ENCODE results near the gene GK. TPM values are rescaled to one million over a fixed set of nuclear protein-coding genes. Genes with fewer than 3 reads are reported as not detected.

The GK gene
- polyA plus RNA-seq, 1 donor (not counting 4 experiments of a cell fraction or from before 2014, with no cell fraction given), result 2.0 TPM

DNA sequence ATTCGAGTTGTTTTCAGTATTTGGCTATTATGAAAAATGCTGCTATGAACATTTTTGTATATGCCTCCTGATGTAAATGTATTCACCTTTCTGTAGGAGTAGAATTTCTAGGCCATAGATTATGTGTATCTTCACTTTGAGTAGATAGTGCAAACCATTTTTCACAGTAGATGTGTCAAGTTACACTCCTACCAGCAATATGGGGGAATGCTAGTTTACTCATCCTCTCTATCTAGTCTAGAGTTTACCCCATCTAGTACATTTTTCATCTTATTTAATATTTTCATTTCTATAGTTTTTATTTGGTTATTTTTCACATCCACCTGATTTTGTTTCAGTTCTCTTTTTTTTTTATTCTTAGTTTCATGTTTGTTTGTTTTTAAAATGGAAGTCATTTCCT, 59.0 kb downstream of the GK start:
- H3K9me1 ChIP-seq (ENCODE audit: control insufficient read depth, extremely low read depth, insufficient read depth, low read length), result no peaks in the 10 kb centered on the region
- no peak for FAIRE-seq

DNA sequence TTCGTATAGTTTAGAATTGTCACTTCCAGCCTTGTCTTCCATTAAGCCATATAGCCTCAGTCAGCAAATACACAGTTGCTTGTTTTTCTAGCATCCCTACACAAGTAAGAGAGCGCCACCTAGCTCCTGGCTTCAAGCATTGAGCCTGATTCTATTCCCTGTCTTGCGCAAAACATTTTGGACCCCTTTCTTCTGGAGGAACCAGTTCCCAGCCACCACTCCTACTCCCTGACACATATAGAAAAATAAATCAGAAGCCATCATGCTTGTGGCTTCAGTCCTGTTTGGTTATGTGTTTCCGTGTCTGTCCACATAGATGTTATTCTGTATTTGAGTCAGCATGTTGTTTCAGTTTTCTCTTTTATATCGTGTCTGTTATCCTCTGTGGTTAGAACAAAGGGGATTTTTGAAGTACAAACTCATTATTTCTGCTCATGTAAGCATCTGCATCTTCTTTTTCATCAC, 59.9 kb downstream of the GK start:
- no peaks in the 10 kb centered on the region for H3K4me1 ChIP-seq (ENCODE audit: control insufficient read depth, extremely low read depth, insufficient read depth, low read length)
- H3K27me3 ChIP-seq (ENCODE audit: control insufficient read depth, extremely low read depth, insufficient read depth, low read length), result no peaks in the 10 kb centered on the region
- DNase-seq (ENCODE audit: low read depth, low spot score) (no peak), FAIRE-seq (no peak)
- H3K36me3 ChIP-seq (ENCODE audit: control insufficient read depth in 2 of 2, extremely low read depth in 1 of 2, insufficient read depth in 2 of 2, low read length in 2 of 2), result no peaks in the 10 kb centered on the region
- no peak overlapping the region for H2AFZ ChIP-seq (ENCODE audit: control insufficient read depth, low read length)
- no peaks in the 10 kb centered on the region for H3K79me2 ChIP-seq (ENCODE audit: control insufficient read depth, insufficient read depth, low read length)
- no peak overlapping the region for H3K9ac ChIP-seq (ENCODE audit: control insufficient read depth, extremely low read depth, insufficient read depth, low read length)
- no peaks in the 10 kb centered on the region for H3K9me1 ChIP-seq (ENCODE audit: control insufficient read depth, extremely low read depth, insufficient read depth, low read length)
- no peak overlapping the region for H3K4me3 ChIP-seq (ENCODE audit: control insufficient read depth in 2 of 3, extremely low read depth in 1 of 3, insufficient read depth in 2 of 3, low read depth in 1 of 3, low read length in 3 of 3)
- no peak overlapping the region for H3K27ac ChIP-seq (ENCODE audit: control insufficient read depth, insufficient read depth, low read length)
- no peaks in the 10 kb centered on the region for H3K9me3 ChIP-seq (ENCODE audit: control insufficient read depth, low read depth, low read length)
- H3K4me2 ChIP-seq (ENCODE audit: control insufficient read depth, extremely low read depth, insufficient read depth, low read depth, low read length), result no peak overlapping the region
- no peak for TF ChIP-seq EZH2 (IDR thresholded peaks at IDR 0.05; ENCODE audit: low read length)
- TF ChIP-seq, protein P1, sequence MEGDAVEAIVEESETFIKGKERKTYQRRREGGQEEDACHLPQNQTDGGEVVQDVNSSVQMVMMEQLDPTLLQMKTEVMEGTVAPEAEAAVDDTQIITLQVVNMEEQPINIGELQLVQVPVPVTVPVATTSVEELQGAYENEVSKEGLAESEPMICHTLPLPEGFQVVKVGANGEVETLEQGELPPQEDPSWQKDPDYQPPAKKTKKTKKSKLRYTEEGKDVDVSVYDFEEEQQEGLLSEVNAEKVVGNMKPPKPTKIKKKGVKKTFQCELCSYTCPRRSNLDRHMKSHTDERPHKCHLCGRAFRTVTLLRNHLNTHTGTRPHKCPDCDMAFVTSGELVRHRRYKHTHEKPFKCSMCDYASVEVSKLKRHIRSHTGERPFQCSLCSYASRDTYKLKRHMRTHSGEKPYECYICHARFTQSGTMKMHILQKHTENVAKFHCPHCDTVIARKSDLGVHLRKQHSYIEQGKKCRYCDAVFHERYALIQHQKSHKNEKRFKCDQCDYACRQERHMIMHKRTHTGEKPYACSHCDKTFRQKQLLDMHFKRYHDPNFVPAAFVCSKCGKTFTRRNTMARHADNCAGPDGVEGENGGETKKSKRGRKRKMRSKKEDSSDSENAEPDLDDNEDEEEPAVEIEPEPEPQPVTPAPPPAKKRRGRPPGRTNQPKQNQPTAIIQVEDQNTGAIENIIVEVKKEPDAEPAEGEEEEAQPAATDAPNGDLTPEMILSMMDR (optimal IDR thresholded peaks at IDR 0.05 in 1 of 3, IDR thresholded peaks at IDR 0.05 in 1 of 3, conservative IDR thresholded peaks at IDR 0.05 in 1 of 3; ENCODE audit: extremely low read depth in 1 of 3, insufficient read depth in 2 of 3, low read length in 3 of 3), result peak; percentile 66 to 80 (median 71)
- dilution Hi-C loops (cut with MboI; ENCODE audit: extremely low pct_ligation_motif_present, low sequenced_read_pairs), result no loop called here
- no peaks in the 10 kb centered on the region for H4K20me1 ChIP-seq (ENCODE audit: control insufficient read depth, extremely low read depth, insufficient read depth, low read length)

More for the DNA sequence above, 59.0 kb downstream of the GK start:
- no peak overlapping the region for H2AFZ ChIP-seq (ENCODE audit: control insufficient read depth, low read length)
- H3K9me3 ChIP-seq (ENCODE audit: control insufficient read depth, low read depth, low read length), result no peaks in the 10 kb centered on the region
- H3K9ac ChIP-seq (ENCODE audit: control insufficient read depth, extremely low read depth, insufficient read depth, low read length), result no peak overlapping the region
- H3K4me2 ChIP-seq (ENCODE audit: control insufficient read depth, extremely low read depth, insufficient read depth, low read depth, low read length), result no peak overlapping the region
- no peaks in the 10 kb centered on the region for H3K79me2 ChIP-seq (ENCODE audit: control insufficient read depth, insufficient read depth, low read length)
- H3K27me3 ChIP-seq (ENCODE audit: control insufficient read depth, extremely low read depth, insufficient read depth, low read length), result no peaks in the 10 kb centered on the region
- H4K20me1 ChIP-seq (ENCODE audit: control insufficient read depth, extremely low read depth, insufficient read depth, low read length), result no peaks in the 10 kb centered on the region
- no peak overlapping the region for H3K4me3 ChIP-seq (ENCODE audit: control insufficient read depth in 2 of 3, extremely low read depth in 1 of 3, insufficient read depth in 2 of 3, low read depth in 1 of 3, low read length in 3 of 3)
- dilution Hi-C loops (cut with MboI; ENCODE audit: extremely low pct_ligation_motif_present, low sequenced_read_pairs), result no loop called here
- DNase-seq (ENCODE audit: low read depth, low spot score), result no peak
- no peaks in the 10 kb centered on the region for H3K36me3 ChIP-seq (ENCODE audit: control insufficient read depth in 2 of 2, extremely low read depth in 1 of 2, insufficient read depth in 2 of 2, low read length in 2 of 2)
- H3K27ac ChIP-seq (ENCODE audit: control insufficient read depth, insufficient read depth, low read length), result no peak overlapping the region
- TF ChIP-seq EZH2 (IDR thresholded peaks at IDR 0.05; ENCODE audit: low read length), result no peak
- TF ChIP-seq, protein P1 (optimal IDR thresholded peaks at IDR 0.05 in 1 of 3, IDR thresholded peaks at IDR 0.05 in 1 of 3, conservative IDR thresholded peaks at IDR 0.05 in 1 of 3; ENCODE audit: extremely low read depth in 1 of 3, insufficient read depth in 2 of 3, low read length in 3 of 3), result no peak
- H3K4me1 ChIP-seq (ENCODE audit: control insufficient read depth, extremely low read depth, insufficient read depth, low read length), result no peaks in the 10 kb centered on the region

Measured in keratinocyte (primary cell).